ENCODE measurements around the gene MXD3.

DNA sequence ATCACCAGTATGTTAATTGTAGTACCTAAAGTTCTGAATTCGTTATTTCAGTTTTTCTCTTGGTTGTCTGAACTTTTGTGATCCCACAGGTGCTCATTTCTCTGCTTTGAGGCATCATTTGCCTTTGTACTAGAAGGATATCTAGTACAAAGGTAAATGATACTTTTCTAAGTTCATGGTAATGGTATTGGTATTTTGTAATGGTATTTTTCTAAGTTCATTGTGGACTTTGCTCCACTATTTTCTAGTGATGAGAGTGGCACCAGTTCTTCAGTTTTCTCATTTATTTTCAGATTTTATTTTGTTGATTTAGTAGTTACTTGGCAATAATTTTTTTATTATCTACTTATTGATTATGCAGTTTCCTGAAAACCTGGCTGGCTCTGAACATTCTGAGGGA lies 50.2 kb downstream of the MXD3 start:
- TF ChIP-seq, protein P1, sequence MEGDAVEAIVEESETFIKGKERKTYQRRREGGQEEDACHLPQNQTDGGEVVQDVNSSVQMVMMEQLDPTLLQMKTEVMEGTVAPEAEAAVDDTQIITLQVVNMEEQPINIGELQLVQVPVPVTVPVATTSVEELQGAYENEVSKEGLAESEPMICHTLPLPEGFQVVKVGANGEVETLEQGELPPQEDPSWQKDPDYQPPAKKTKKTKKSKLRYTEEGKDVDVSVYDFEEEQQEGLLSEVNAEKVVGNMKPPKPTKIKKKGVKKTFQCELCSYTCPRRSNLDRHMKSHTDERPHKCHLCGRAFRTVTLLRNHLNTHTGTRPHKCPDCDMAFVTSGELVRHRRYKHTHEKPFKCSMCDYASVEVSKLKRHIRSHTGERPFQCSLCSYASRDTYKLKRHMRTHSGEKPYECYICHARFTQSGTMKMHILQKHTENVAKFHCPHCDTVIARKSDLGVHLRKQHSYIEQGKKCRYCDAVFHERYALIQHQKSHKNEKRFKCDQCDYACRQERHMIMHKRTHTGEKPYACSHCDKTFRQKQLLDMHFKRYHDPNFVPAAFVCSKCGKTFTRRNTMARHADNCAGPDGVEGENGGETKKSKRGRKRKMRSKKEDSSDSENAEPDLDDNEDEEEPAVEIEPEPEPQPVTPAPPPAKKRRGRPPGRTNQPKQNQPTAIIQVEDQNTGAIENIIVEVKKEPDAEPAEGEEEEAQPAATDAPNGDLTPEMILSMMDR (IDR thresholded peaks at IDR 0.05): no peak
- no peak for TF ChIP-seq EZH2 (IDR thresholded peaks at IDR 0.05)
- TF ChIP-seq EZH2phosphoT487 (IDR thresholded peaks at IDR 0.05): no peak

All from neural progenitor cell (in vitro differentiated cells).